Natural killer cell treated with Interleukin-12 subunit alpha and Interleukin-12 subunit beta and Interleukin-15 and Interleukin-18, amount 100 ng/mL, for 72 hours (primary cell): ENCODE measurements around the gene SMIM38. TPM values are rescaled to one million over a fixed set of nuclear protein-coding genes. Genes with fewer than 3 reads are reported as not detected.

Experiments
- ATAC-seq, 2 donors: fragments of 150-1000 bp; cut with Tn5 transposase in 1 of 2; sonication (Bioruptor Pico), chemical (Tn5 transposase) in 1 of 2; 2 replicates each; pipeline ENCODE4 v1.10.0; 2021
- DNase-seq: peaks from one replicate; pipeline ENCODE4 v3.0.0; 2022; ENCODE audit warnings: low spot score
- H3K27ac Mint-ChIP-seq, 2 donors: 1 replicate in 1 of 2; 2 replicates in 1 of 2; pipeline ENCODE4 v1.8.0; 2022; ENCODE audit warnings: mixed read lengths in 2 of 2, mild to moderate bottlenecking in 1 of 2, moderate library complexity in 1 of 2
- H3K27me3 Mint-ChIP-seq, 2 donors: 1 replicate in 1 of 2; 2 replicates in 1 of 2; pipeline ENCODE4 v1.8.0; 2022; ENCODE audit warnings: mixed read lengths in 2 of 2
- H3K36me3 Mint-ChIP-seq: one replicate; pipeline ENCODE4 v1.8.0; 2022; ENCODE audit warnings: mixed read lengths
- H3K4me1 Mint-ChIP-seq, 2 donors: 1 replicate in 1 of 2; 2 replicates in 1 of 2; pipeline ENCODE4 v1.8.0; 2022; ENCODE audit warnings: low read depth in 2 of 2, mixed read lengths in 2 of 2, mild to moderate bottlenecking in 1 of 2
- H3K4me3 Mint-ChIP-seq: one replicate; pipeline ENCODE4 v1.8.0; 2022; ENCODE audit warnings: mixed read lengths
- H3K9me3 Mint-ChIP-seq: 2 replicates; pipeline ENCODE4 v1.8.0; 2022; ENCODE audit warnings: mixed read lengths
- total RNA-seq, 2 donors: library from RNA; stranded (reverse); gene quantifications; one replicate each; pipeline ENCODE4 v1.2.3, GENCODE V29; 2022

The SMIM38 gene
- total RNA-seq, 2 donors from 2014 or later, result 0.89 TPM; not detected in 1

GRCh38 chr11:69115586-69116560 is 39.9 kb upstream of the SMIM38 start:
- ATAC-seq, result no peak
- no peak overlapping the region for H3K27ac Mint-ChIP-seq
- H3K36me3 Mint-ChIP-seq, result no peaks in the 10 kb centered on the region
- no peaks in the 10 kb centered on the region for H3K9me3 Mint-ChIP-seq
- peaks cover 0 to 3% of the 10 kb centered on the region in 2 donors for H3K27me3 Mint-ChIP-seq
- H3K4me3 Mint-ChIP-seq, result no peak overlapping the region
- DNase-seq, result no peak
- no peaks in the 10 kb centered on the region for H3K4me1 Mint-ChIP-seq

GRCh38 chr11:69116671-69117070 is 39.1 kb upstream of the SMIM38 start:
- Mint-ChIP-seq H3K4me3 (no peak overlapping the region), H3K27me3 (peaks cover 0 to 3% of the 10 kb centered on the region in 2 donors), H3K4me1 (no peaks in the 10 kb centered on the region), H3K27ac (no peak overlapping the region), H3K36me3 (no peaks in the 10 kb centered on the region), H3K9me3 (no peaks in the 10 kb centered on the region)
- no peak for DNase-seq
- no peak for ATAC-seq

GRCh38 chr11:69119190-69119589 is 36.5 kb upstream of the SMIM38 start:
- no peak for ATAC-seq
- Mint-ChIP-seq H3K36me3 (no peaks in the 10 kb centered on the region), H3K27me3 (no peaks in the 10 kb centered on the region), H3K27ac (no peak overlapping the region), H3K9me3 (no peaks in the 10 kb centered on the region), H3K4me3 (no peak overlapping the region), H3K4me1 (no peaks in the 10 kb centered on the region)
- DNase-seq, result no peak

GRCh38 chr11:69120096-69120875 is 35.4 kb upstream of the SMIM38 start:
- H3K9me3 Mint-ChIP-seq, result no peaks in the 10 kb centered on the region
- no peak for ATAC-seq
- DNase-seq, result no peak

GRCh38 chr11:69121021-69121420 is 34.7 kb upstream of the SMIM38 start:
- DNase-seq (no peak), ATAC-seq (no peak)
- Mint-ChIP-seq H3K9me3 (no peaks in the 10 kb centered on the region), H3K4me3 (no peak overlapping the region), H3K27me3 (no peaks in the 10 kb centered on the region), H3K36me3 (no peaks in the 10 kb centered on the region), H3K4me1 (no peaks in the 10 kb centered on the region), H3K27ac (no peak overlapping the region)

More at GRCh38 chr11:69120096-69120875, 35.4 kb upstream of the SMIM38 start:
- Mint-ChIP-seq H3K4me1 (no peaks in the 10 kb centered on the region), H3K27ac (no peak overlapping the region), H3K4me3 (no peak overlapping the region), H3K27me3 (no peaks in the 10 kb centered on the region), H3K36me3 (no peaks in the 10 kb centered on the region)

- ATAC-seq (no peak), DNase-seq (no peak)
- no peak overlapping the region for H3K27ac Mint-ChIP-seq
- no peaks in the 10 kb centered on the region for H3K36me3 Mint-ChIP-seq
- H3K9me3 Mint-ChIP-seq, result no peaks in the 10 kb centered on the region
- H3K4me3 Mint-ChIP-seq, result no peak overlapping the region
- no peaks in the 10 kb centered on the region for H3K4me1 Mint-ChIP-seq
- H3K27me3 Mint-ChIP-seq, result no peaks in the 10 kb centered on the region
Measured at GRCh38 chr11:69121621-69122325, 34.0 kb upstream of the SMIM38 start.

- Mint-ChIP-seq H3K36me3 (no peaks in the 10 kb centered on the region), H3K27ac (no peak overlapping the region), H3K27me3 (no peaks in the 10 kb centered on the region), H3K4me3 (no peak overlapping the region), H3K4me1 (no peaks in the 10 kb centered on the region), H3K9me3 (no peaks in the 10 kb centered on the region)
- no peak for DNase-seq
- no peak for ATAC-seq
Measured at GRCh38 chr11:69122326-69122629, 33.5 kb upstream of the SMIM38 start.

- no peaks in the 10 kb centered on the region for H3K4me1 Mint-ChIP-seq
- no peaks in the 10 kb centered on the region for H3K36me3 Mint-ChIP-seq
- DNase-seq (no peak), ATAC-seq (no peak)
- H3K4me3 Mint-ChIP-seq, result no peak overlapping the region
- no peaks in the 10 kb centered on the region for H3K9me3 Mint-ChIP-seq
- H3K27ac Mint-ChIP-seq, result no peak overlapping the region
- no peaks in the 10 kb centered on the region for H3K27me3 Mint-ChIP-seq
Measured at GRCh38 chr11:69122630-69123431, 32.9 kb upstream of the SMIM38 start.

- Mint-ChIP-seq H3K36me3 (no peaks in the 10 kb centered on the region), H3K9me3 (no peaks in the 10 kb centered on the region), H3K27me3 (no peaks in the 10 kb centered on the region), H3K27ac (no peak overlapping the region), H3K4me1 (no peaks in the 10 kb centered on the region), H3K4me3 (no peak overlapping the region)
- ATAC-seq, result no peak
- no peak for DNase-seq
Measured at GRCh38 chr11:69123593-69124545, 31.9 kb upstream of the SMIM38 start.

GRCh38 chr11:69125861-69126260 is 29.9 kb upstream of the SMIM38 start:
- Mint-ChIP-seq H3K9me3 (no peaks in the 10 kb centered on the region), H3K4me1 (no peaks in the 10 kb centered on the region), H3K27me3 (no peaks in the 10 kb centered on the region), H3K4me3 (no peak overlapping the region), H3K27ac (no peak overlapping the region), H3K36me3 (no peaks in the 10 kb centered on the region)
- DNase-seq (no peak), ATAC-seq (no peak)

GRCh38 chr11:69126286-69126685 is 29.4 kb upstream of the SMIM38 start:
- Mint-ChIP-seq H3K4me3 (no peak overlapping the region), H3K27me3 (no peaks in the 10 kb centered on the region), H3K36me3 (no peaks in the 10 kb centered on the region), H3K9me3 (no peaks in the 10 kb centered on the region), H3K4me1 (no peaks in the 10 kb centered on the region), H3K27ac (no peak overlapping the region)
- no peak for DNase-seq
- peak in 1 of 2 donors; percentile 29 for ATAC-seq

- ATAC-seq, result no peak
- no peaks in the 10 kb centered on the region for H3K9me3 Mint-ChIP-seq
- no peaks in the 10 kb centered on the region for H3K27me3 Mint-ChIP-seq
- H3K27ac Mint-ChIP-seq, result no peak overlapping the region
- H3K36me3 Mint-ChIP-seq, result no peaks in the 10 kb centered on the region
- H3K4me1 Mint-ChIP-seq, result no peaks in the 10 kb centered on the region
- DNase-seq, result no peak
- no peak overlapping the region for H3K4me3 Mint-ChIP-seq
Measured at GRCh38 chr11:69127081-69127850, 28.5 kb upstream of the SMIM38 start.
